ENCODE results near the gene FFAR3. TPM values are rescaled to one million over a fixed set of nuclear protein-coding genes. Genes with fewer than 3 reads are reported as not detected.

The FFAR3 gene
- 0.11 TPM in 1 of 2 replicates, not detected in the other for total RNA-seq (2014; rRNA removed; shearing (Covaris generic))
- polyA plus RNA-seq (2015; cell fraction: cytosol; rRNA removed): 0.72 TPM in 1 of 2 replicates, not detected in the other
- polyA plus RNA-seq (2015; cell fraction: nucleus; rRNA removed): not detected in 2 replicates

DNA sequence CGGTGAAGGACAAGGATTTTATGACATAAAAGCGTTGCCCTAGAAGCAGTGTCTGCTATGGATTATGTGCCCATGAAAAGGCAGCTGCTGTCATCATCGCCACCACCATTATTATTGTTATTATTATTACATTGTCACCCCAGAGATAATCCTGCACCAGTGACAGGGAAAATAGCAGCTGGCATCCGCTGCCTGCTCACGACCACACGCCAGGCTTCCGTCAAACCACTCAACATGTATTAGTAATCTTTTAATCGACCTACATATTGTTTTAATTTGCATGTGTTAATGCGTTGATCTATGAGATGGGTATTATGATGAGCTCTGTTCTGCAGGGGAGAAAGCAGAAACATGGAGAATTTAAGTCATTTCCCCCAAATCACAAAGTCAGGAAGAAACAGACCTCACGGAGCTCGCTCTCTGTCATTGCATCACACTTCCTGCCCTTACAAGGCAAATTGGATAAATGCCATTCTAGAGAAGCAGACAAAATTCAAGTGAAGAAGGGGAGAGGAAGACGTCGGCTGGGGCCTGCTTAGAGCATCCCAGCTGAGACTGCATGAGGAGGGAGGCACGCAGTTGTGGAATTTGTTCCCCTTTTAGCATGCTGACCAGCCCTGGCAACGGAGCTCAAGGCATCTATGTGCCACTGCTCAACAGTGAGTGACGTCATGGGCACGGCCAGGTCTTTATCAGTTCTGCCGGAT lies at the start of gene FFAR3:
Gene FFAR3 (plus strand): TSS at position 594 of the 707 bp plus-strand sequence. CDS start 431 bp downstream, outside the sequence.
- DNase-seq (ENCODE audit: low read depth): peak; percentile 43

- no peak for DNase-seq (ENCODE audit: low read depth)
Observed at GRCh38 chr19:35308910-35309309, 49.4 kb upstream of the FFAR3 start.

- no peak for DNase-seq (ENCODE audit: low read depth)
Observed at GRCh38 chr19:35309481-35310279, 48.6 kb upstream of the FFAR3 start.

DNA sequence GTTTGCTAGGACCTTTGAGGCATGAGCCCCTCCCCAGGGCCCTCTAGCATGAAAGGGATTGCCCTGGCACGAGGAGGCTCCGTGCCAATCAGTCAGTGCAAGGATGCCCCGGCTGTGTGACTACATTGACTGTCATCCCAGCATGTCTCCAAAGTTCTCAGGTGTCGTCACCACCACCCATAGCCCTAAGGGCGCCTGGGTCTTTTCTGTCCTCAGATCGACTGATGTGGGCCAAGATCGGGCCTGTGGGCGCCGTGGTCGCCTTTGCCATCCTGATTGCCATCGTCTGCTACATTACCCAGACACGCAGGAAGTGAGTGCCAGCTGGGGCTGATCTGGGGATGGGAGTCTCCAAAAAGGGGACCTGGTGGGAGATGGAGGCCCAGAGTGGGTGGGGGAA lies 47.9 kb upstream of the FFAR3 start:
- DNase-seq (ENCODE audit: low read depth): no peak

DNA sequence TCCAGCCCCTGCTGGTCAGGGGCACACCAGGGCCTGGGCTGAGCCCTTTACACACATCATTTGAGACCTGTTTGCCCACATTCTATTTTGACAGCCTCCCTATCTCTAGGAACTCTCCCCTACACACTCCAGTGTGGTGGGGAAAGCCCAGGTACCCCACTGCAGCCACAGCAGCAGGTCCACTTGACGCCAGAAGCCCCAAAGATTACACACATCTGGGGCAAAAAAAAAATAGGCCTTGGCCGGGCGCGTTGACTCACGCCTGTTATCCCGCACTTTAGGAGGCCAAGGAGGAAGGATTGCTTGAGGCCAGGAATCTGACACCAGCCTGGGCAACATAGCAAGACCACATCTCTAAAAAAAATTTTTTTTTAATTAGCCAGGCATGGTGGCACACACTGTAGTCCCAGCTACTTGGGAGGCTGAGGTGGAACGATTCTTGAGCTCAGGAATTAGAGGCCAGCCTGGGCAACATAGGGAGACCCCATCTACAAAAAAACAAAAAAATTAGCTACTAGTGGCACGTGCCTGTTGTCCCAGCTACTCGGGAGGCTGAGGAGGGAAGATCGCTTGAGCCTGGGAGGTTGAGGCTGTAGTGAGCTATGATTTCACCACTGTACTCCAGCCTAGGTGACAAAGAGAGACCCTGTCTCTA lies 47.3 kb upstream of the FFAR3 start:
- DNase-seq (ENCODE audit: low read depth): no peak

- no peak for DNase-seq (ENCODE audit: low read depth)
Observed at GRCh38 chr19:35311901-35312665, 46.2 kb upstream of the FFAR3 start.

DNA sequence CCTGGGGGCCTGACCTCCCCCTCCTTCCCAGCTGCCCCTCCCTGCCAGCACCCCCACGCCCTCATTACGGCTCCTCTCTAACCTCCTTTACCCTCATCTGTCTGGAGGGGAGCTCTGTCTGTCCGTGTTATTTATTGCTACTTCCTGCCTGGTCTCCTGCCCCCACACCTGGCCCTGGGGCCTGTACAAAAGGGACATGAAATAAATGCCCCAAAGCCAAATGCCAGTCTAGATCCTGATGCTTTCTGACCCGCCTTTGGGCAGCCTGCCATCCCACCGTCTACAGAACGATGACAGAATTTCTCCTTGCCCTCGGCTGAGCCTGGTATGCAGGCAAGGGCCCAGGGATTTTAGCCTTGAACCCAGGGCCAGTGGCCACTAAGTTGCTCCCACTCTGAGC lies 44.7 kb upstream of the FFAR3 start:
- no peak for DNase-seq (ENCODE audit: low read depth)

DNA sequence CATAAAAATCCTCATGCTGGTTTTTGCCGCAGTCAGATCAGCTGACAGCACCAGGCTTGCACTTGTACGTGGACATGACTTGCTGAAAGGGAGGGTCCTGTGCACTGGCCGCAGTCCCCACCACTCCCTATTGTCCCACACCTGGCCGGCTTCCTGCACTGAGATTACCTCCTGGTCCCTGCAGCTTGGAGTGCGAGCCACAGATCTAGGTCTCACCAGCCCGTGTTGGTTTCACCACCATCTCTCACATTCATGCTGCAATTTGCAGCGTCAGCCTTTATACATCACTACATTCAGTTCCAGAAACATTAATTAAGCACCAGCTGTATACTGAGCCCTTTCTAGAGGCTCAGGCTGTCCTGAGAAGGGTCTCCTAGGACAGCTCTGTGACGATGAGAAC lies 44.2 kb upstream of the FFAR3 start:
- DNase-seq (ENCODE audit: low read depth): no peak

- DNase-seq (ENCODE audit: low read depth): no peak
Observed at GRCh38 chr19:35314858-35315470, 43.3 kb upstream of the FFAR3 start.

- DNase-seq (ENCODE audit: low read depth): no peak
Observed at GRCh38 chr19:35315883-35316282, 42.4 kb upstream of the FFAR3 start.

DNA sequence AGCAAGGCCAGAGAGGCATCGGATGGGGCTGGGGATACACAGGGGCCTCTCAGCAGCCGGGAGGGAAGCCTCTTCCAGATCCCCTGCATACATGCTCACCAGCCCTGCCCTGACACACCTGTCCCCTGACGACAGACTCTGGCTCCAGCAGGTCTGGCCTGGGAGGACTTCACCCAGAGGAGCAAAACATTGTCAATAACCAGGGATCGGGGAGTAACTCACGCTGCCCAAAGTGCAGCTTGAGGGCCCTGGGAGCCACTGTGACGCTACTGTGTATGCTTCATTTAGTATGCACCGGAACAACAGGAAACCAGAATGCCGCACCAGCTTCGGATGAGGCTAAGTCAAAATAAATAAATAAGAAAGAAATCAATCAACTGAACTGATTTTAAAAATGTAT lies 41.7 kb upstream of the FFAR3 start:
- DNase-seq (ENCODE audit: low read depth): no peak

GRCh38 chr19:35317464-35318043 lies 40.7 kb upstream of the FFAR3 start:
- no peak for DNase-seq (ENCODE audit: low read depth)

- peak; percentile 100 for DNase-seq (ENCODE audit: low read depth)
Observed at GRCh38 chr19:35318679-35319448, 39.4 kb upstream of the FFAR3 start.

DNA sequence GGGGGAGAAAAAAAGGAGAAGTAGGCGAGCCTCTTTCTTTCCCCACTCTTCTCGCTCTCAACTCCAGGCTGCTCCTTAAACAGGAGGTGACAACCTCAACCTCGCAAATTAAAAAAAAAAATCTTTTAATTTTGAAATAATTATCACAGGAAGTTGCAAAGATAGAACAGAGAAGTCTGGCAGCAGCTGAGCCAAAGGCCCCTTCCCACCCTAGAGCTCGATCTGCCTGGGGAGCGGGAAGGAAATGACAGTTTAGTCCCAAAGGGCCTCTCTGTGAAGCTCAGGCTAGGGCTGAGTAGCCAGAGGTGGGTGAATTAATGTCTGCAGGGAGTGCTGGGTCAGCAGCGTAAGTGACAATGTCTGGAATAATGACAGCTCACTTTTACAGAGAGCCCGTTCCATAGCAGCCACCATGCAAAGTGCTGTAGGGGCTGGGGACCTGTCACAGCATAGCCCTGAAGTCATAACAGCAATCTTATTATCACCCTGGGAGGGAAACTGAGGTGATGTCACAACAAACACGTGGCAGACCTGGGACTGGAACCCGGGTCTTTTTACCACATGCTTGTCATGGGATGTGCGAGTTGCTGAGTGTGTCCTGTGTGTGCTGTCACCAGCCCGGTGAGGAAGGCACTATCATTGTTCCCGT lies 38.1 kb upstream of the FFAR3 start:
- no peak for DNase-seq (ENCODE audit: low read depth)

DNA sequence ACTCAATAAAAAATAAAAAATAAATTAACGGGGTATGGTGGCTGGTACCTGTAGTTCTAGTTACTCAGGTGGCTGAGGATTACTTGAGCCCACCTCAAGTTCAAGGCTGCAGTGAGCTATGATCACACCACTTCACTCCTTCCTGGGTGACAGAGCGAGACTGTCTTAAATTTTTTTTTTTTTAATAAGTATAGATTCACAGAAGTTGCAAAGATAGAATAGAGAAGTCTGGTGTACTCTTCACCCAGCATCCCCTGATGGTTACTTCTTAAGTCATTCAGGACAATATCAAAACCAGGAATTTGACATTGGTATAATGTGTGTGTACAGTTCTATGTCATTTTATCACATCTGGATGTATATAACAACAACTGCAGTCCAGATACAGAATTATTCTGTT lies 37.0 kb upstream of the FFAR3 start:
- DNase-seq (ENCODE audit: low read depth): no peak

DNA sequence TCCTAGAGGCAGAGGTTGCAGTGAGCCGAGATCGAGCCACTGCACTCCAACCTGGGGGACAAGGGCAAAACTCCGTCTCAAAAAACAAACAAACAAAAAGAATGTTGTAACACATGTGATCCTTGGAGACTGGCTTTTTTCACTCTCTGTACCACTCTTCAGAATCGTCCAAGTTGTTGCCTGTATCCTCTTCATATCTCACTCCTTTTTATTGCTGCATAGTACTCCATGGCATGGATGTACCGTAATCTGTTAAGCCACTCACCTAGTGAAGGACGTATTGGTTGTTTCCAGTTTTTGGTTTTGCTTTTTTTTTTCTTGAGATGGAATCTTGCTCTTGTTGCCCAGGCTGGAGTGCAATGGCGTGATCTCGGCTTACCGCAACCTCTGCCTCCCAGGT lies 36.2 kb upstream of the FFAR3 start:
- DNase-seq (ENCODE audit: low read depth): no peak

- no peak for DNase-seq (ENCODE audit: low read depth)
Observed at GRCh38 chr19:35327642-35328041, 30.6 kb upstream of the FFAR3 start.

DNA sequence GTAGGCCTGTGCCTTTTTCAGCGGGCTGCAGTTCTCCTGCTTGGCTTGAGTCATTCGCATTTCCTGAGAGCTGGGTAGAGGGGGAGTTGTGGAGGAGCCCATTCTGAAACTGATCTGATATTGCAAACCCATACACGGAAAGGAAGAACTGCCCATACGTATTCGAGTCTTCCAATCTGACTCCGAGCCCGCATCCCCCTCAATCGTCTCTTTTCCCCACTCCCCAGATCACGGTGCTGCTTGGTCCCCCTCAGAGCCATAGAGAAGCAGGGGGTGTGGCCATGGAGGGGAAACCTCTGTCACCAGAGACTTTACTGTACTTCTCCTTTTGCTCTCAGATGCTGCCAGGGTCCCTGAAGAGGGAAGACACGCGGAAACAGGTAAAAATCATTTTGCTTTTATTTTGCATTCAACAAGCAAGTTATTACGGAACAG lies 29.4 kb upstream of the FFAR3 start, which contains the start of gene CD22:
Gene CD22 (plus strand): TSS at position 337 of the 435 bp plus-strand sequence. CDS start 2,854 bp downstream, outside the sequence.
- DNase-seq (ENCODE audit: low read depth): no peak

- no peak for DNase-seq (ENCODE audit: low read depth)
Observed at GRCh38 chr19:35329323-35329722, 28.9 kb upstream of the FFAR3 start.

Data from HT1080 (cell line).